Astrocyte (in vitro differentiated cells and primary cell): ENCODE results near the gene ZNF554. TPM values are rescaled to one million over a fixed set of nuclear protein-coding genes. Genes with fewer than 3 reads are reported as not detected.

Source experiments
- DNase-seq: peaks from one replicate; pipeline ENCODE4 v3.0.0-alpha.2; 2010; ENCODE audit warnings: low read depth
- FAIRE-seq: peaks from 2 replicates; lab custom pipeline; 2011; peaks lifted over from hg19 to GRCh38; lab: Jason Lieb, UNC
- H2AFZ ChIP-seq: 2 replicates; pipeline ENCODE4 v1.6.0; 2012; ENCODE audit warnings: low read depth, low read length, inconsistent platforms
- H3K27ac ChIP-seq: 2 replicates; pipeline ENCODE4 v1.5.1; 2011; ENCODE audit warnings: low read depth, low read length, inconsistent platforms
- H3K27me3 ChIP-seq: 2 replicates; pipeline ENCODE4 v1.6.0; 2011; ENCODE audit warnings: low read length, inconsistent platforms; ENCODE audit not compliant: insufficient read depth
- H3K36me3 ChIP-seq: 2 replicates; pipeline ENCODE4 v1.5.1; 2011; ENCODE audit warnings: low read length, inconsistent platforms; ENCODE audit not compliant: insufficient read depth
- H3K4me1 ChIP-seq: 2 replicates; pipeline ENCODE4 v1.5.1; 2011; ENCODE audit warnings: low read length, inconsistent platforms; ENCODE audit not compliant: insufficient read depth
- H3K4me2 ChIP-seq: 2 replicates; pipeline ENCODE4 v1.6.0; 2012; ENCODE audit warnings: low read length, inconsistent platforms
- H3K4me3 ChIP-seq: 2 replicates; pipeline ENCODE4 v1.5.1; 2011; ENCODE audit warnings: low read depth, mild to moderate bottlenecking, low read length, inconsistent platforms; ENCODE audit not compliant: insufficient read depth
- H3K79me2 ChIP-seq: 2 replicates; pipeline ENCODE4 v1.6.0; 2012; ENCODE audit warnings: mild to moderate bottlenecking, low read length, inconsistent platforms; ENCODE audit not compliant: insufficient read depth
- H3K9ac ChIP-seq: 2 replicates; pipeline ENCODE4 v1.6.0; 2012; ENCODE audit warnings: mild to moderate bottlenecking, low read length, inconsistent platforms
- H3K9me3 ChIP-seq: 2 replicates; pipeline ENCODE4 v1.5.1; 2012; ENCODE audit warnings: low read depth, mild to moderate bottlenecking, low read length, inconsistent platforms; ENCODE audit not compliant: insufficient read depth
- H4K20me1 ChIP-seq: 2 replicates; pipeline ENCODE4 v1.6.0; 2012; ENCODE audit warnings: low read length, inconsistent platforms; ENCODE audit not compliant: insufficient read depth
- H3K27ac Mint-ChIP-seq: one replicate; pipeline ENCODE4 v1.8.0; 2021; ENCODE audit warnings: mild to moderate bottlenecking, mixed read lengths; ENCODE audit not compliant: unreplicated experiment
- H3K27me3 Mint-ChIP-seq: one replicate; pipeline ENCODE4 v1.8.0; 2021; ENCODE audit warnings: low read depth, mixed read lengths; ENCODE audit not compliant: unreplicated experiment
- H3K36me3 Mint-ChIP-seq: one replicate; pipeline ENCODE4 v1.8.0; 2021; ENCODE audit warnings: low read depth, mixed read lengths; ENCODE audit not compliant: unreplicated experiment
- H3K4me1 Mint-ChIP-seq: one replicate; pipeline ENCODE4 v1.8.0; 2021; ENCODE audit warnings: low read depth, mixed read lengths; ENCODE audit not compliant: unreplicated experiment
- H3K4me3 Mint-ChIP-seq: one replicate; pipeline ENCODE4 v1.8.0; 2021; ENCODE audit warnings: mild to moderate bottlenecking, moderate library complexity, mixed read lengths; ENCODE audit not compliant: unreplicated experiment
- H3K9me3 Mint-ChIP-seq: one replicate; pipeline ENCODE4 v1.8.0; 2021; ENCODE audit warnings: mild to moderate bottlenecking, mixed read lengths; ENCODE audit not compliant: unreplicated experiment
- CTCF ChIP-seq: IDR thresholded peaks from 2 replicates; pipeline ENCODE4 v1.5.1; 2011; ENCODE audit warnings: low read depth, mild to moderate bottlenecking, inconsistent platforms, low read length, moderate library complexity; ENCODE audit not compliant: insufficient read depth
- EZH2 ChIP-seq: IDR thresholded peaks from 2 replicates; pipeline ENCODE4 v1.6.1; 2012; ENCODE audit warnings: mild to moderate bottlenecking, low read length, inconsistent platforms; ENCODE audit not compliant: insufficient read depth
- total RNA-seq: library from RNA; stranded (reverse); gene quantifications from 2 replicates; pipeline ENCODE4 v1.2.1, GENCODE V29; 2021

Gene ZNF554
- total RNA-seq, 1 donor from 2014 or later: 3.1 TPM

- Mint-ChIP-seq H3K36me3 (no peaks in the 10 kb centered on the region), H3K27me3 (no peaks in the 10 kb centered on the region), H3K9me3 (no peaks in the 10 kb centered on the region), H3K4me3 (peak overlapping the region; percentile 98), H3K4me1 (peaks cover 7% of the 10 kb centered on the region), H3K27ac (peak overlapping the region; percentile 91)
- TF ChIP-seq EZH2 (no peak), CTCF (no peak)
- Histone ChIP-seq H3K9me3 (no peaks in the 10 kb centered on the region), H4K20me1 (peaks cover 46% of the 10 kb centered on the region), H3K4me1 (peaks cover 18% of the 10 kb centered on the region), H3K9ac (no peak overlapping the region), H3K4me2 (peak overlapping the region; percentile 87), H3K79me2 (peaks cover 79% of the 10 kb centered on the region), H3K27ac (peak overlapping the region; percentile 94), H2AFZ (peak overlapping the region; percentile 74), H3K36me3 (no peaks in the 10 kb centered on the region), H3K4me3 (peak overlapping the region; percentile 97), H3K27me3 (no peaks in the 10 kb centered on the region)
- DNase-seq (no peak), FAIRE-seq (no peak)
These were observed 35.9 kb upstream of the ZNF554 start for GRCh38 chr19:2783781-2784145.

GRCh38 chr19:2785244-2785997 lies 34.2 kb upstream of the ZNF554 start, which contains the start of gene THOP1:
TSS of gene THOP1 (plus strand) at chr19:2785503. CDS start at chr19:2785663, 160 bp downstream.
- Mint-ChIP-seq H3K27me3 (no peaks in the 10 kb centered on the region), H3K9me3 (no peaks in the 10 kb centered on the region), H3K4me3 (peak within 1 kb of the TSS; percentile 97), H3K27ac (peak within 1 kb of the TSS; percentile 91), H3K4me1 (peaks cover 6% of the 10 kb centered on the region), H3K36me3 (no peaks in the 10 kb centered on the region)
- peaks cover 18% of the 10 kb centered on the region for H3K4me1 ChIP-seq
- H4K20me1 ChIP-seq: peaks cover 35% of the 10 kb centered on the region
- H3K27me3 ChIP-seq: no peaks in the 10 kb centered on the region
- peak within 1 kb of the TSS; percentile 86 for H2AFZ ChIP-seq
- peak within 1 kb of the TSS; percentile 99 for H3K4me2 ChIP-seq
- H3K4me3 ChIP-seq: peak within 1 kb of the TSS; percentile 86
- FAIRE-seq (no peak), DNase-seq (peak; percentile 95)
- TF ChIP-seq CTCF (no peak), EZH2 (no peak)
- H3K27ac ChIP-seq: peak within 1 kb of the TSS; percentile 54
- H3K79me2 ChIP-seq: peaks cover 77% of the 10 kb centered on the region
- no peaks in the 10 kb centered on the region for H3K36me3 ChIP-seq
- peak within 1 kb of the TSS; percentile 96 for H3K9ac ChIP-seq
- H3K9me3 ChIP-seq: no peaks in the 10 kb centered on the region

- peak overlapping the region; percentile 97 for H3K4me3 Mint-ChIP-seq
- Histone ChIP-seq H3K9me3 (no peaks in the 10 kb centered on the region), H3K4me2 (peak overlapping the region; percentile 22), H3K9ac (peak overlapping the region; percentile 18), H3K4me1 (peaks cover 15% of the 10 kb centered on the region), H2AFZ (no peak overlapping the region), H3K27ac (no peak overlapping the region), H3K79me2 (peaks cover 63% of the 10 kb centered on the region), H4K20me1 (peaks cover 18% of the 10 kb centered on the region), H3K4me3 (no peak overlapping the region), H3K27me3 (no peaks in the 10 kb centered on the region), H3K36me3 (no peaks in the 10 kb centered on the region)
- peaks cover 5% of the 10 kb centered on the region for H3K4me1 Mint-ChIP-seq
- DNase-seq (no peak), FAIRE-seq (no peak)
- no peaks in the 10 kb centered on the region for H3K36me3 Mint-ChIP-seq
- H3K9me3 Mint-ChIP-seq: no peaks in the 10 kb centered on the region
- H3K27ac Mint-ChIP-seq: no peak overlapping the region
- TF ChIP-seq CTCF (no peak), EZH2 (no peak)
- no peaks in the 10 kb centered on the region for H3K27me3 Mint-ChIP-seq
These were observed 32.6 kb upstream of the ZNF554 start for GRCh38 chr19:2787115-2787514.
